H1 (cell line): ENCODE measurements around the gene MMP15. TPM values are rescaled to one million over a fixed set of nuclear protein-coding genes. Genes with fewer than 3 reads are reported as not detected.

Experiments used
- CTCF ChIA-PET: fragments of 300-600 bp; sonication (Branson Sonifier 250); formaldehyde crosslinking; loops from one replicate; lab custom pipeline; 2021; ENCODE audit not compliant: partially characterized antibody; lab: Charles Lee
- POLR2A ChIA-PET: fragments of 300-600 bp; sonication (Branson Sonifier 250); formaldehyde crosslinking; loops from one replicate; lab custom pipeline; 2021; ENCODE audit warnings: inconsistent platforms; ENCODE audit not compliant: partially characterized antibody; lab: Charles Lee
- DNase-seq, 2 experiments: peaks; one replicate each; pipeline versions ENCODE4 v3.0.0 to v3.0.0-alpha.2; 2010 to 2022; ENCODE audit warnings: low spot score in 2 of 2, low read depth in 1 of 2, mixed read lengths in 1 of 2
- FAIRE-seq: peaks from 2 replicates; lab custom pipeline; 2011; peaks lifted over from hg19 to GRCh38; lab: Jason Lieb, UNC
- H2AFZ ChIP-seq: 2 replicates; pipeline ENCODE4 v1.8.1; 2012; ENCODE audit warnings: low read length, inconsistent platforms
- H2AK5ac ChIP-seq: 2 replicates; pipeline ENCODE4 v1.6.1; 2013; ENCODE audit warnings: low read depth, low read length
- H2BK120ac ChIP-seq: replicated peaks from 2 replicates; pipeline ENCODE3; 2013; ENCODE audit warnings: low read depth, low read length, inconsistent platforms
- H2BK12ac ChIP-seq: 2 replicates; pipeline ENCODE4 v1.6.1; 2013; ENCODE audit warnings: low read depth, low read length
- H2BK15ac ChIP-seq: 2 replicates; pipeline ENCODE4 v1.6.1; 2013; ENCODE audit warnings: low read length
- H2BK20ac ChIP-seq: 2 replicates; pipeline ENCODE4 v1.6.1; 2013; ENCODE audit warnings: low read length
- H2BK5ac ChIP-seq: 2 replicates; pipeline ENCODE4 v1.6.1; 2013; ENCODE audit warnings: low read depth, low read length
- H3K14ac ChIP-seq: 2 replicates; pipeline ENCODE4 v1.6.1; 2013; ENCODE audit warnings: inconsistent platforms; ENCODE audit not compliant: insufficient read length
- H3K18ac ChIP-seq: 2 replicates; pipeline ENCODE4 v1.6.1; 2013; ENCODE audit warnings: low read length; ENCODE audit errors: extremely low read depth
- H3K23ac ChIP-seq: 2 replicates; pipeline ENCODE4 v1.6.1; 2013; ENCODE audit warnings: inconsistent platforms; ENCODE audit not compliant: insufficient read length
- H3K23me2 ChIP-seq: 2 replicates; pipeline ENCODE4 v1.6.1; 2013; ENCODE audit warnings: low read depth, low read length
- H3K27ac ChIP-seq: 2 replicates; pipeline ENCODE4 v1.6.1; 2011; ENCODE audit warnings: low read depth, low read length, inconsistent platforms
- H3K27me3 ChIP-seq, 4 experiments: replicated peaks in 1 of 4; 1 replicate in 1 of 4; 2 replicates in 3 of 4; pipeline versions ENCODE4 v1.6.1 to v1.8.1; 2011 to 2013; ENCODE audit warnings: low read length in 3 of 4, mild to moderate bottlenecking in 3 of 4, inconsistent platforms in 2 of 4, mixed read lengths in 2 of 4, moderate library complexity in 1 of 4; ENCODE audit not compliant: control insufficient read depth in 3 of 4, insufficient read depth in 3 of 4; ENCODE audit errors: extremely low read depth in 1 of 4
- H3K36me3 ChIP-seq, 4 experiments: 2 replicates each; pipeline versions ENCODE4 v1.6.1 to v1.8.1; 2011 to 2013; ENCODE audit warnings: mild to moderate bottlenecking in 4 of 4, low read length in 3 of 4, moderate library complexity in 2 of 4, control low read depth in 1 of 4, inconsistent platforms in 1 of 4; ENCODE audit not compliant: insufficient read depth in 4 of 4, control insufficient read depth in 2 of 4
- H3K4ac ChIP-seq: replicated peaks from 2 replicates; pipeline ENCODE3; 2013; ENCODE audit warnings: low read length, low read depth, mixed read lengths, inconsistent platforms; ENCODE audit not compliant: insufficient read length
- H3K4me1 ChIP-seq, 4 experiments: replicated peaks in 1 of 4; 1 replicate in 1 of 4; 2 replicates in 3 of 4; pipeline versions ENCODE4 v1.6.1 to v1.8.1; 2011 to 2013; ENCODE audit warnings: low read length in 3 of 4, inconsistent platforms in 2 of 4, mixed read lengths in 1 of 4; ENCODE audit not compliant: insufficient read depth in 4 of 4, control insufficient read depth in 3 of 4
- H3K4me2 ChIP-seq, 2 experiments: 2 replicates each; pipeline versions ENCODE4 v1.6.1 to v1.8.1; 2011 to 2013; ENCODE audit warnings: low read depth in 2 of 2, low read length in 2 of 2, control low read depth in 1 of 2, inconsistent platforms in 1 of 2, mild to moderate bottlenecking in 1 of 2; ENCODE audit not compliant: insufficient read depth in 1 of 2
- H3K4me3 ChIP-seq, 4 experiments: fragments of 200-600, 300-600 bp in 1 of 4; sonication (generic), shearing (Covaris generic), sonication (Bioruptor Twin) in 1 of 4; 2 replicates each; pipeline versions ENCODE4 v1.5.1 to v1.8.1; 2011 to 2016; ENCODE audit warnings: low read length in 4 of 4, low read depth in 3 of 4, control low read depth in 2 of 4, inconsistent platforms in 2 of 4, mild to moderate bottlenecking in 2 of 4, mixed read lengths in 1 of 4, moderate library complexity in 1 of 4; ENCODE audit not compliant: insufficient read depth in 2 of 4; ENCODE audit errors: extremely low read depth in 1 of 4
- H3K56ac ChIP-seq: replicated peaks from 2 replicates; pipeline ENCODE3; 2013; ENCODE audit warnings: low read depth, mild to moderate bottlenecking, mixed read lengths, low read length, inconsistent platforms; ENCODE audit not compliant: insufficient read length
- H3K79me1 ChIP-seq: 2 replicates; pipeline ENCODE4 v1.6.1; 2013; ENCODE audit warnings: low read depth, low read length, control low read depth
- H3K79me2 ChIP-seq, 2 experiments: 2 replicates each; pipeline versions ENCODE4 v1.6.1 to v1.8.1; 2012 to 2013; ENCODE audit warnings: low read length in 2 of 2, mild to moderate bottlenecking in 2 of 2, inconsistent platforms in 1 of 2; ENCODE audit not compliant: insufficient read depth in 2 of 2, control insufficient read depth in 1 of 2
- H3K9ac ChIP-seq, 4 experiments: replicated peaks in 1 of 4; 1 replicate in 1 of 4; 2 replicates in 3 of 4; pipeline versions ENCODE4 v1.6.1 to v1.8.1; 2011 to 2013; ENCODE audit warnings: low read depth in 3 of 4, low read length in 3 of 4, control low read depth in 2 of 4, mild to moderate bottlenecking in 2 of 4, moderate library complexity in 2 of 4, inconsistent platforms in 1 of 4; ENCODE audit errors: extremely low read depth in 1 of 4
- H3K9me3 ChIP-seq, 2 experiments: 2 replicates each; pipeline versions ENCODE4 v1.6.1 to v1.8.1; 2012 to 2013; ENCODE audit warnings: mild to moderate bottlenecking in 2 of 2, moderate library complexity in 2 of 2, control low read depth in 1 of 2, inconsistent platforms in 1 of 2, low read depth in 1 of 2, low read length in 1 of 2, mixed read lengths in 1 of 2; ENCODE audit not compliant: insufficient read depth in 2 of 2
- H4K20me1 ChIP-seq, 2 experiments: replicated peaks in 1 of 2; 2 replicates each; pipeline versions ENCODE3 to v1.8.1; 2011 to 2013; ENCODE audit warnings: inconsistent platforms in 2 of 2, low read length in 2 of 2, mild to moderate bottlenecking in 1 of 2; ENCODE audit not compliant: insufficient read depth in 2 of 2, control insufficient read depth in 1 of 2
- H4K5ac ChIP-seq: 2 replicates; pipeline ENCODE4 v1.6.1; 2013; ENCODE audit warnings: low read length, low read depth, mixed read lengths, inconsistent platforms; ENCODE audit not compliant: insufficient read length
- H4K8ac ChIP-seq: 2 replicates; pipeline ENCODE4 v1.8.0; 2013; ENCODE audit warnings: mild to moderate bottlenecking, moderate library complexity, low read length, inconsistent platforms; ENCODE audit not compliant: insufficient read depth; ENCODE audit errors: extremely low read depth
- H4K91ac ChIP-seq: replicated peaks from 2 replicates; pipeline ENCODE3; 2013; ENCODE audit warnings: low read length, mixed read lengths, inconsistent platforms; ENCODE audit not compliant: insufficient read length
- CHD2 ChIP-seq: IDR thresholded peaks from 2 replicates; pipeline ENCODE4 v1.6.1; 2012; ENCODE audit warnings: low read length, improper control_type of control experiment
- CREB1 ChIP-seq: IDR thresholded peaks from 2 replicates; pipeline ENCODE4 v1.6.1; 2012; ENCODE audit warnings: inconsistent platforms
- CTCF ChIP-seq, 3 experiments: IDR thresholded peaks; 1 replicate in 2 of 3; 2 replicates in 1 of 3; pipeline versions ENCODE4 v1.5.1 to v1.6.1; 2011; ENCODE audit warnings: low read length in 3 of 3, mild to moderate bottlenecking in 3 of 3, inconsistent platforms in 2 of 3, low read depth in 1 of 3, moderate library complexity in 1 of 3; ENCODE audit not compliant: insufficient read depth in 1 of 3; ENCODE audit errors: control extremely low read depth in 1 of 3
- EP300 ChIP-seq, 2 experiments: IDR thresholded peaks; 1 replicate in 1 of 2; 2 replicates in 1 of 2; pipeline ENCODE4 v1.6.1; 2011 to 2012; ENCODE audit warnings: low read depth in 2 of 2, low read length in 2 of 2, mild to moderate bottlenecking in 2 of 2, borderline replicate concordance in 1 of 2, inconsistent platforms in 1 of 2, moderate library complexity in 1 of 2
- FOSL1 ChIP-seq: IDR thresholded peaks from 2 replicates; pipeline ENCODE4 v1.6.1; 2011; ENCODE audit warnings: mild to moderate bottlenecking, low read depth, low read length, moderate library complexity; ENCODE audit not compliant: insufficient read depth
- RAD21 ChIP-seq, 2 experiments: IDR thresholded peaks in 1 of 2; conservative IDR thresholded peaks in 1 of 2; 2 replicates each; pipeline ENCODE4 v1.6.1; 2011; ENCODE audit warnings: low read depth in 2 of 2, low read length in 2 of 2, improper control_type of control experiment in 1 of 2, inconsistent platforms in 1 of 2, mild to moderate bottlenecking in 1 of 2, moderate library complexity in 1 of 2
- RNF2 ChIP-seq: fragments of 200-900, 300-1000 bp; sonication (generic); IDR thresholded peaks from 2 replicates; pipeline ENCODE4 v1.7.1; 2016; ENCODE audit warnings: borderline replicate concordance, low read depth, mild to moderate bottlenecking, antibody characterized with exemption, low read length; ENCODE audit not compliant: poor library complexity, severe bottlenecking; ENCODE audit errors: missing control alignments
- SP4 ChIP-seq: IDR thresholded peaks from 2 replicates; pipeline ENCODE4 v1.6.1; 2012; ENCODE audit warnings: low read length, inconsistent platforms
- WGBS, 2 experiments: shearing (Covaris generic) in 1 of 2; methylation state at CpG; one replicate each; pipeline versions ENCODE4 v1.1.6 to v1.1.7; 2013 to 2015; ENCODE audit warnings: low lambda C conversion rate in 2 of 2, mixed read lengths in 2 of 2, inconsistent platforms in 1 of 2, low coverage in 1 of 2, missing lambda C conversion rate in 1 of 2; ENCODE audit not compliant: insufficient replicate concordance in 2 of 2, insufficient coverage in 1 of 2, insufficient read length in 1 of 2; ENCODE audit errors: extremely low coverage in 1 of 2, missing lambda C conversion rate in 1 of 2; 5-methylcytosine and 5-hydroxymethylcytosine counted together
- polyA plus RNA-seq, 7 experiments: library from polyadenylated mRNA; depleted of rRNA in 3 of 7; stranded (reverse) in 5 of 7; unstranded in 2 of 7; fragments of >200 nt in 5 of 7; fragments of 200-250 nt in 2 of 7; gene quantifications; 1 replicate in 5 of 7; 2 replicates in 1 of 7; 4 replicates in 1 of 7; pipeline versions ENCODE4 v1.2.1 to v1.2.3, GENCODE V29; 2011 to 2013; ENCODE audit warnings: missing spikeins in 2 of 7, mixed read lengths in 2 of 7
- total RNA-seq: library from RNA; stranded (reverse); fragmentation: NEBNext Ultra II Directional; extraction: Animal tissue kit (Norgen Biotek cat#: 25700); gene quantifications from 2 replicates; pipeline ENCODE4 v1.2.1, GENCODE V29; 2021
- TF ChIP-seq, protein P1 (sequence below): IDR thresholded peaks from 2 replicates; pipeline ENCODE4 v1.6.1; 2011; ENCODE audit warnings: low read depth, mild to moderate bottlenecking, low read length; ENCODE audit not compliant: insufficient read depth

Gene MMP15
- total and polyA plus RNA-seq, 2 of the 8 experiments (the other 6 are each of a cell fraction or from before 2014, with no cell fraction given): 38.5 to 42.2 TPM

GRCh38 chr16:58018803-58019202 is 6.8 kb upstream of the MMP15 start:
- CTCF ChIA-PET: interaction anchor here (0.6 to 5.3 kb wide), 33 partner anchors 8 to 419 kb away, joined by 3 to 52 read pairs (median 4); partner anchors contain the start of genes CFAP20 and ZNF319
- no peak for FAIRE-seq
- WGBS, 2 experiments: 57% methylated on average over 7 of the region's 7 CpGs; no CpG with 5 or more reads in 1 of the 2 experiments

More at GRCh38 chr16:58018803-58019202, 6.8 kb upstream of the MMP15 start:
- Histone ChIP-seq H2BK12ac (no peak overlapping the region), H3K79me1 (0 out of 2 replicates have a peak, but pooled peaks cover 2% of the 10 kb centered on the region), H3K23me2 (no peaks in the 10 kb centered on the region; the same call in 1 of the 2 replicates), H3K79me2 (no peaks in the 10 kb centered on the region), H2BK15ac (no peak overlapping the region; the same call in 1 of the 2 replicates), H3K4me3 (no peak overlapping the region), H2BK20ac (no peak overlapping the region), H3K9ac (no peak overlapping the region), H3K18ac (no peak overlapping the region), H3K56ac (no peak overlapping the region), H3K4me2 (no peak overlapping the region), H3K27ac (no peak overlapping the region), H3K14ac (no peak overlapping the region), H2BK120ac (no peak overlapping the region), H3K36me3 (no peaks in the 10 kb centered on the region; a peak in 1 of 8 replicates), H3K4me1 (peaks cover 0 to 12% (median 7%) of the 10 kb centered on the region in 4 experiments; a peak in 5 of 7 replicates), H3K4ac (no peak overlapping the region), H3K27me3 (no peaks in the 10 kb centered on the region; a peak in 2 of 7 replicates), H2AK5ac (no peak overlapping the region), H3K9me3 (no peaks in the 10 kb centered on the region), H4K5ac (no peak overlapping the region), H3K23ac (no peak overlapping the region), H2AFZ (no peak overlapping the region), H4K20me1 (no peaks in the 10 kb centered on the region), H4K8ac (no peak overlapping the region), H4K91ac (no peak overlapping the region), H2BK5ac (no peak overlapping the region)
- POLR2A ChIA-PET: interaction anchor here (1.1 kb wide), 1 partner anchor 10 kb away, joined by 3 read pairs; no protein-coding TSS in a partner anchor
- TF ChIP-seq SP4 (no peak), EP300 (IDR thresholded peaks at IDR 0.05; ENCODE audit: borderline replicate concordance in 1 of 2, low read depth in 2 of 2, low read length in 2 of 2) (no peak), RAD21 (IDR thresholded peaks at IDR 0.05 in 1 of 2, conservative IDR thresholded peaks at IDR 0.05 in 1 of 2; ENCODE audit: low read depth in 2 of 2, low read length in 2 of 2) (peak; percentile 52 to 64; a peak in 3 of 4 replicates), CTCF (IDR thresholded peaks at IDR 0.05; ENCODE audit: control extremely low read depth in 1 of 3, insufficient read depth in 1 of 3, low read depth in 1 of 3, low read length in 3 of 3) (peak; percentile 54 to 76 (median 74)), CREB1 (no peak), FOSL1 (no peak), CHD2 (no peak), RNF2 (no peak)
- TF ChIP-seq, protein P1, sequence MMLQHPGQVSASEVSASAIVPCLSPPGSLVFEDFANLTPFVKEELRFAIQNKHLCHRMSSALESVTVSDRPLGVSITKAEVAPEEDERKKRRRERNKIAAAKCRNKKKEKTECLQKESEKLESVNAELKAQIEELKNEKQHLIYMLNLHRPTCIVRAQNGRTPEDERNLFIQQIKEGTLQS: no peak
- DNase-seq: peak in 1 of 2 experiments; percentile 69
